GM18520 (cell line): ENCODE results near the gene THY1.
"Not testable (repeated sequence)": the region's sequence is repeated elsewhere in the genome, so short reads cannot be mapped to it uniquely, and the experiment has no call there.

ENCODE experiments used
- ATAC-seq: cut with Tn5 transposase; IDR thresholded peaks from one replicate; pipeline ENCODE4 v1.9.1; 2021; ENCODE audit not compliant: unreplicated experiment

Gene THY1

GRCh38 chr11:119419834-119420492 lies 3.0 kb downstream of the THY1 start:
- ATAC-seq, result no peak

- ATAC-seq, result no peak
These were observed 3.7 kb downstream of the THY1 start for GRCh38 chr11:119419246-119419645.

GRCh38 chr11:119418759-119419158 lies 4.2 kb downstream of the THY1 start:
- no peak for ATAC-seq

GRCh38 chr11:119417726-119418540 lies 5.0 kb downstream of the THY1 start:
- ATAC-seq, result no peak

- ATAC-seq, result no peak
These were observed 6.1 kb downstream of the THY1 start for GRCh38 chr11:119416606-119417580.

- ATAC-seq, result no peak
These were observed 7.0 kb downstream of the THY1 start for GRCh38 chr11:119415966-119416365.

GRCh38 chr11:119415517-119415916 lies 7.5 kb downstream of the THY1 start:
- ATAC-seq, result no peak

- ATAC-seq, result no peak
These were observed 8.2 kb downstream of the THY1 start for GRCh38 chr11:119414734-119415133.

GRCh38 chr11:119414321-119414720 lies 8.7 kb downstream of the THY1 start:
- no peak for ATAC-seq

GRCh38 chr11:119412072-119412471 lies 10.9 kb downstream of the THY1 start:
- no peak for ATAC-seq

GRCh38 chr11:119410501-119410900 lies 12.5 kb downstream of the THY1 start:
- ATAC-seq, result no peak

- no peak for ATAC-seq
These were observed 13.2 kb downstream of the THY1 start for GRCh38 chr11:119409731-119410130.

- no peak for ATAC-seq
These were observed 17.0 kb downstream of the THY1 start for GRCh38 chr11:119406005-119406404.

GRCh38 chr11:119405448-119405847 lies 17.5 kb downstream of the THY1 start:
- not testable (repeated sequence) for ATAC-seq

- no peak for ATAC-seq
These were observed 18.1 kb downstream of the THY1 start for GRCh38 chr11:119404872-119405271.

GRCh38 chr11:119403021-119403420 lies 20.0 kb downstream of the THY1 start:
- no peak for ATAC-seq

GRCh38 chr11:119402470-119402869 lies 20.5 kb downstream of the THY1 start:
- no peak for ATAC-seq

- no peak for ATAC-seq
These were observed 22.1 kb downstream of the THY1 start for GRCh38 chr11:119400860-119401259.

GRCh38 chr11:119397740-119398139 lies 25.2 kb downstream of the THY1 start:
- ATAC-seq, result no peak

- ATAC-seq, result no peak
These were observed 26.1 kb downstream of the THY1 start for GRCh38 chr11:119396835-119397234.

- no peak for ATAC-seq
These were observed 31.7 kb downstream of the THY1 start for GRCh38 chr11:119391275-119391674.
